KOPT-K1 (cell line): Measurements from ENCODE around the gene XIRP2.
"Not testable (repeated sequence)": the region's sequence is repeated elsewhere in the genome, so short reads cannot be mapped to it uniquely, and the experiment has no call there.

ENCODE experiments used
- H3K27ac ChIP-seq: fragments of 200-600 bp; sonication (generic); 2 replicates; pipeline ENCODE4 v1.5.1; 2016; ENCODE audit warnings: antibody characterized with exemption, mild to moderate bottlenecking, low read depth, low read length; ENCODE audit not compliant: poor library complexity, severe bottlenecking
- H3K36me3 ChIP-seq: fragments of 200-600 bp; sonication (generic); 2 replicates; pipeline ENCODE4 v1.5.1; 2017; ENCODE audit warnings: antibody characterized with exemption, mild to moderate bottlenecking, low read length, moderate library complexity; ENCODE audit not compliant: insufficient read depth
- H3K9me3 ChIP-seq: fragments of 200-600 bp; sonication (generic); 2 replicates; pipeline ENCODE4 v1.5.1; 2017; ENCODE audit warnings: antibody characterized with exemption, low read length, mild to moderate bottlenecking; ENCODE audit not compliant: insufficient read depth, poor library complexity, severe bottlenecking

Gene XIRP2

GRCh38 chr2:167054881-167055280, 166.6 kb downstream of the XIRP2 start:
- Histone ChIP-seq H3K36me3 (no peaks in the 10 kb centered on the region), H3K27ac (no peak overlapping the region), H3K9me3 (no peaks in the 10 kb centered on the region)

GRCh38 chr2:167057446-167057845, 169.2 kb downstream of the XIRP2 start:
- no peak overlapping the region for H3K27ac ChIP-seq
- H3K9me3 ChIP-seq: no peaks in the 10 kb centered on the region
- H3K36me3 ChIP-seq: no peaks in the 10 kb centered on the region

- Histone ChIP-seq H3K36me3 (no peaks in the 10 kb centered on the region), H3K9me3 (no peaks in the 10 kb centered on the region), H3K27ac (no peak overlapping the region)
These were observed 170.9 kb downstream of the XIRP2 start for GRCh38 chr2:167059173-167059572.

GRCh38 chr2:167069855-167070254, 181.6 kb downstream of the XIRP2 start:
- Histone ChIP-seq H3K9me3 (no peaks in the 10 kb centered on the region), H3K27ac (no peak overlapping the region), H3K36me3 (no peaks in the 10 kb centered on the region)

GRCh38 chr2:167075708-167076107, 187.4 kb downstream of the XIRP2 start:
- not testable (repeated sequence) for H3K9me3 ChIP-seq, H3K36me3 ChIP-seq

GRCh38 chr2:167098931-167099330, 210.7 kb downstream of the XIRP2 start:
- H3K27ac ChIP-seq, H3K36me3 ChIP-seq, H3K9me3 ChIP-seq: not testable (repeated sequence)

More at GRCh38 chr2:167075708-167076107, 187.4 kb downstream of the XIRP2 start:
- H3K27ac ChIP-seq: not testable (repeated sequence)

GRCh38 chr2:167100506-167100905, 212.2 kb downstream of the XIRP2 start:
- Histone ChIP-seq H3K27ac (no peak overlapping the region), H3K9me3 (no peaks in the 10 kb centered on the region)

GRCh38 chr2:167103028-167103756, 214.9 kb downstream of the XIRP2 start:
- Histone ChIP-seq H3K36me3 (no peaks in the 10 kb centered on the region), H3K27ac (no peak overlapping the region), H3K9me3 (peaks cover 4% of the 10 kb centered on the region)

More at GRCh38 chr2:167100506-167100905, 212.2 kb downstream of the XIRP2 start:
- H3K36me3 ChIP-seq: no peaks in the 10 kb centered on the region

GRCh38 chr2:167103757-167104133, 215.5 kb downstream of the XIRP2 start:
- Histone ChIP-seq H3K36me3 (no peaks in the 10 kb centered on the region), H3K27ac (no peak overlapping the region), H3K9me3 (peaks cover 4% of the 10 kb centered on the region)

GRCh38 chr2:167104691-167105090, 216.4 kb downstream of the XIRP2 start:
- H3K36me3 ChIP-seq: no peaks in the 10 kb centered on the region
- H3K9me3 ChIP-seq: peaks cover 4% of the 10 kb centered on the region
- no peak overlapping the region for H3K27ac ChIP-seq

GRCh38 chr2:167109682-167110081, 221.4 kb downstream of the XIRP2 start:
- H3K27ac ChIP-seq, H3K9me3 ChIP-seq: not testable (repeated sequence)

GRCh38 chr2:167110345-167110744, 222.1 kb downstream of the XIRP2 start:
- Histone ChIP-seq H3K27ac (no peak overlapping the region), H3K9me3 (peaks cover 4% of the 10 kb centered on the region), H3K36me3 (no peaks in the 10 kb centered on the region)

More at GRCh38 chr2:167109682-167110081, 221.4 kb downstream of the XIRP2 start:
- H3K36me3 ChIP-seq: not testable (repeated sequence)

- no peaks in the 10 kb centered on the region for H3K36me3 ChIP-seq
- H3K27ac ChIP-seq: no peak overlapping the region
- H3K9me3 ChIP-seq: no peaks in the 10 kb centered on the region
These were observed 225.7 kb downstream of the XIRP2 start for GRCh38 chr2:167114018-167114417.

GRCh38 chr2:167115541-167115940, 227.3 kb downstream of the XIRP2 start:
- no peak overlapping the region for H3K27ac ChIP-seq
- H3K36me3 ChIP-seq: no peaks in the 10 kb centered on the region
- no peaks in the 10 kb centered on the region for H3K9me3 ChIP-seq

GRCh38 chr2:167122389-167122788, 234.1 kb downstream of the XIRP2 start:
- no peaks in the 10 kb centered on the region for H3K36me3 ChIP-seq
- H3K27ac ChIP-seq: no peak overlapping the region
- H3K9me3 ChIP-seq: no peaks in the 10 kb centered on the region

- Histone ChIP-seq H3K27ac (no peak overlapping the region), H3K9me3 (no peaks in the 10 kb centered on the region), H3K36me3 (no peaks in the 10 kb centered on the region)
These were observed 237.9 kb downstream of the XIRP2 start for GRCh38 chr2:167126165-167126564.
